ENCODE data around the gene TRMT61A.

Gene TRMT61A

DNA sequence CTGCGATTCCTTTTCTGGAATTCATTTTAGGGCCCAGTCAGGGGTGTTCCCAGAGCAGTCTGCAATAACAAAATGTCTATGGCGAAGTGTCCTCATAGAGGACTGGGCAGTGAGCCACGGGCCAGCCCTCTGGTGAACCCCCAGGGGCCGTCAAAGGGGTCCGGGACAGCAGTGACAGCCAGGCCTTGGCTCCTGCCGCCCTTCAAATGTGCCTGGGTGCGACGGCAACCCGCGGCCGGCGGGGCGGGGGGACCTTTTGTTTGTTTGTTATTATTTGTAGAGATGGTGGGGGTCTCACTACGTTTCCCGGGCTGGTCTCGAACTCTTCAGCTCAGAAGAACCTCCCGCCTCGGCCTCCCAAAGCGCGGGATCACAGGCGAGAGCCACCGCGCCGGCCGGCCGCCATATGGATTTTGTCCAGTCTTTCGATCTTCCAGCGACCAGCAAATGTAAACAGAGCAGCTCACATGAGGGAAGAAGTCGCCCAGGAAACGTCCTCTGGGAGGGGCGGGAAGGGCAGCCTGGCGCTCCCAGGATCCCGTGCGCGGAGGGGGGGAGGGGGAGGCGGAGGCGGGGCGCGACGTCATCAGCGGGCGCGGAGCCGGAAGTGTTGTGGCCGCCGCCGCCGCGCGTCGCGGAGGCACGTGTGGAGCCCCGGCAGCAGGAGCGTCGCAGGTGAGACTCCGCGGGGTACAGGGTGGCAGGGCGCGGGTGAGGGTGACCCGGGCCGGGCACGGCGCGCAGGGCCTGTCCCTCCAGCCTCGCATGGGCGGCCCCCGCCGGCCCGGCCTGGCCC, at the start of gene TRMT61A:
Gene TRMT61A (plus strand): TSS at position 610 of the 796 bp plus-strand sequence. CDS start 783 bp downstream, outside the sequence.
- no peak for DNase-seq

DNA sequence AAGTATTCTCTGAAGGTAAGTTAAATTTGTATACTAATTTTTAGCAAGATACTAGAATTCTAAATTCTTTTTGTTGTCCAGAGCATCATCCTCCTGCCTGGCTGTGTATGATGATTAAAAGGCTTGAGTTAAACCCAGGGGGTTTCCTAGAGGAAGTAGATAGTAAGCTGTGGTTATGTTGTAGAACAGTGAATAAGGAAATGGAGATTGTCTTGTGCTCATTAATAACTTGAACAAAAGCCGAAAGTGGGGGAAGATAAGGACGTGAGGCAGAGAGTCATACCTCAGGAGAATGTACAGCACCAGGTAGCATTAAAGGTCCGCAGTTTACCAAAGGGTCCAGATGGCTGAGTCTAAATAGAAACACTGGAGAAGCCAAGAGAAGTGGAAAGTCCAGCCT, 48.4 kb upstream of the TRMT61A start:
- no peak for DNase-seq

DNA sequence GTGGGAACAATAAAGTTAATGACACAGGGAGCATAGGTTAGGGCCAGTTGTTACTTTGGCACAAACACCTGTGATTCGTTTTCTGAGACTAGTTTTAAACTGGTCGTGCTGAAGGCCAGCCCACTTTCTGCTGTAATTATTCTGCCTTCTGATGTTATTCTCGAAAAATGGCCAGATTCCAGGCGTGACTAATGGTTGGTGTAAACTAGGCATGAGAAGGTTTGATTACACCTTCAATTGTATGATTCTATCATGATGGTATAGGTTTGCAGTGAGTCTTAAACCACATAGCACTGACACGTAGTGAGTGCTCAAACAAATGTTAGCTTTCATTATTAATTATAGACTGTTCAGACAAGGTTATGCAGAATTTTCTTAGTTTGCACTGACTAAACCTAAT, 45.4 kb upstream of the TRMT61A start:
- no peak for DNase-seq

DNA sequence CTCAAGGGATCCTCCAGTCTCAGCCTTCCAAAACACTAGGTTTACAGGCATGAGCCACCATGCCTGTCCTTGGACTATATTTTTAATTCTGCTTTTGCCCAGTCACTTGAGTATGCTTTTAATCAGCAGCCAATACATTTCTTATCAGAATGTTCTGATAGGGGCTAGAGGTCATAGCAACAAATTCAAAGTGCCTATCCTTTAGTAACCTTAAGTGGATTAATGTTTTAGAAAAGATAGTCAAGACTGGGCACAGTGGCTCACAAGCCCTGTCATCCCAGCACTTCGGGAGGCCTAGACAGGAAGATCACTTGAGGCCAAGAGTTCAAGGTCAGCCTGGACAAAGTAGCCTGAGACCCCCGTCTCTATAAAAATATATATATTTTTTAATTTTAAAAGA, 43.5 kb upstream of the TRMT61A start:
- no peak for DNase-seq

DNA sequence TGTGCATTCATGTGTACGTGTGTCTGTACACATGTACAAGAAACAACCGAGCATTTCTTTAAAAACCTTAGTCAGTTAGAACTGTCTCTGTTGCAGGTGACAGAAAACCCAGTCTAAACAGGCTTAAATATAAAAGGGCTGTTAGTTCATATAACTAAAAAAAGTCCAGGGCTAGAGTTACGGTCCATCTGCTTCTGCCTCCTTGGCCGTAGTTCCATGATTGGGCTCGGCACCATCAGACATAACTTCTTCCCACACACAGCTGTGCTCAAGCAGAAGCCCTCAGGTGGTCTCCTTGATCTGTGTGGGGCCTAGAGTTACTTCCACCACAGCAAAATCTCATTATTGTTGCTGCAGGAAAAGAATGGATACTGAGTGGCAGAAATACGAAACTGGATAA, 40.9 kb upstream of the TRMT61A start:
- no peak for DNase-seq

DNA sequence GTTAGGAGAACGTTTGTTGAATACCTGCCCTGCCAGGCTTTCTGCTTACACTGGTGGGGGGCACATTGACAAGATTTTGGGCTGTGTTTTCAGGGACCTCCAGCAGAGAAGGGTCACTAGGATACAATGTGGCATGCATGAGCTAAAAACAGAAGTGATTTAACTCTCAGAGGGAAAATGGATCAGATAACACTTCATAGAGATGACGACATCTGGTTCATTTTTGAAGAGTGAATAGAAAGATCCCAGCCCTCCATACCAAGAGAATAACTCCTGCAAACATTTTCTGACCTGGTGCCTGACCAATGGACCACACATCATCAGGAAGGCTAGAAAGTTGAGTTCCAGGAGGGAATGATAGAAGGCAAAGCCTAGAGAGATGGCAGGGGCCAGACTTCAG, 40.0 kb upstream of the TRMT61A start:
- DNase-seq = no peak

DNA sequence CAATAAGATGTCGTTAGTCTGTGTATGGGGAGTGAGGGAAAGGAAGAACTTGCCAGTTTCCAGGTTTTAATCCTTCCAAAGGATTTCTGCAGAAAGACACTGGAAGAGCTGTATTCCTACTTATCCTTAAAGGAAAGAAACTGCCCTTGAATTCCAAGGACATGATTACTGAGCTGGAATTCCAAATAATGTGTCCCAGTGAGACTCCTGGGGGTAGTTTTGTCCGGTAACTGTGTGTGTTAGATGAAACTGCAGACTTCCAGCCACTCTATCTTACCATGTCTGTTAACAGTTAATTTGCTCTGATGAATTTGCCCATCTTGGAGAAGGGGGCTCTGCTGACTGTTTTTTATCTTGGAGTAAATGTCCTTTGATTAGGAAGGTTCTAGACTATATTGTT, 39.4 kb upstream of the TRMT61A start:
- no peak for DNase-seq

DNA sequence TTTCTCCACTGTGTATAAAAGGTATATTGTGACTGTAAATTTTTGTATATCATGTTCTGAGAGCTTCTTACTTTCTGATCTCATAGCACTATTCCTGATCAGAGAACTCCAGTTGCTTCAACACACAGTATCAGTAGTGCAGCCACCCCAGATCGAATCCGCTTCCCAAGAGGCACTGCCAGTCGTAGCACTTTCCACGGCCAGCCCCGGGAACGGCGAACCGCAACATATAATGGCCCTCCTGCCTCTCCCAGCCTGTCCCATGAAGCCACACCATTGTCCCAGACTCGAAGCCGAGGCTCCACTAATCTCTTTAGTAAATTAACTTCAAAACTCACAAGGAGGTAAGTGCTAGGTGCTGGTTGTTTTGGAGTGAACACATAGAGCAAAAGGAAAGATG, 37.3 kb upstream of the TRMT61A start:
- DNase-seq = no peak

DNA sequence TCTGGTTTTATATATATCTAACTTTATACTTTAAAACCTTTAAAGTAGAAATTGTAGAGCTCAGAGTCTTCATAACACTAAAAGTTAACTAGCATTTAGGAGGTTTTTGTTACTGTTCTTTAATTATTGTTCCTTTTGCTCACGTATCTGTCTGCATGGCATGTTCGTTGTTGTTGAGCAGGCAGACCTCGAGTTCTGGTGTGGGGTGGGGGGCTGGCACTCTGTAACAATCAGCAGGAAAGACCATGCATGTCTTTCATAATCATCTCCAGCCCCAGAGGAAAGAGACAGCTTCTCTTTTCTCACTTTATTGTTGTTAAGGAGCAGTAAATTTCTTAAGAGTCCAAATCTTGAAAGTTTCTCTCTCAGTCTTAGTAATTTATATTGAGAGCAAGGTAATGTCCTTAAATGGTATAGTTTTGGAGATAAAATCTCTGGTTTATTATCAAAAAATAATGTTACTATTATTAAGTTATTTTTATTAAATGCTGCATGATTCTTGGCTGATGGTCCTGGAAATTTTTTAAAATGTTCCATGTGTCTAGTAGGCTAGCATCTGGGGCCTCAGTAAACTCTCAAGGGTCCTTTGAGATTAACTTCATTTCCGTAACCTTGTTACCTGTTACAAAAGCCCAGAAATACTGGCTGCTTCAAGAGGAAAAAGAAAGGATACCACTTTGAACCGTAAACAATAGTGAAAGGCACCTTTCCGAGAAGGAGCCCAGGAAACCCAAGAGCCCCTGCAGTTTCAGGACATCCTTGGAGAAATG, 36.7 kb upstream of the TRMT61A start:
- DNase-seq = no peak

DNA sequence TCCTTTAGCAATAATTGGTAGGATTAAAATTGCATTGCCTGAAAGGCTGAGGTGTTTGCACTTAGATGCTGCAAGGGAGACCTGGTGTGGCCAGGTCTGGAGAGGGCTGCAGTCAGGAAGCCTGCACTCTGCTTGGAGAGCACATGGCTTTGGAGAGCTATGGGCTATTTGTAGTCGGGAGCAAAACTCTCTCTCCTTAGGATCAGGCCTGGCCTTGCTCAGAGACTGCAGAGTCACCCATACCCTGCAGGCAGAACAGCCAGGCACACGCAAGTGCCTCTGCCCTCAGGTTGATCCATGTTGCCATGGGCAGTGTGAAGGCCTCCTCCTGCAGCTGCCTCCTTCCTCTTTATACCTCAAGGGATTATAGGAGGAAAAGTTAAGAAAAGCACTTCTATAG, 33.1 kb upstream of the TRMT61A start:
- DNase-seq = no peak

DNA sequence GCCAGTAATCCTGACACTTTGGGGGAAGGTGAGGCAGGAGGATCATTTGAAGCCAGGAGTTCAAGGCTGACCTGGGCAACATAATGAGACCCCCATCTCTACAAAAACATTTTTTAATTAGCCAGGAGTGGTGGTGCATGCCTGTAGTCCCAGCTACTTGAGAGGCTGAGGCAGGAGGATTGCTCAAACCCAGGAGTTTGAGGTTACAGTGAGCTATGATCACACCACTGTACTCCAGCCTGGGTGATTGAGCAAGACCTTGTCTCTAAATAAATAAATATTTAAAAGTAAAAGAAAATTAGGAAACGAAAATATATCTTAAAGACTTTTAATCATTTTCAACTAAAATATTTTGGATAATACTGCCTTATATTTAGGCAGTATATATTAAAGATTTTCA, 32.2 kb upstream of the TRMT61A start:
- no peak for DNase-seq

DNA sequence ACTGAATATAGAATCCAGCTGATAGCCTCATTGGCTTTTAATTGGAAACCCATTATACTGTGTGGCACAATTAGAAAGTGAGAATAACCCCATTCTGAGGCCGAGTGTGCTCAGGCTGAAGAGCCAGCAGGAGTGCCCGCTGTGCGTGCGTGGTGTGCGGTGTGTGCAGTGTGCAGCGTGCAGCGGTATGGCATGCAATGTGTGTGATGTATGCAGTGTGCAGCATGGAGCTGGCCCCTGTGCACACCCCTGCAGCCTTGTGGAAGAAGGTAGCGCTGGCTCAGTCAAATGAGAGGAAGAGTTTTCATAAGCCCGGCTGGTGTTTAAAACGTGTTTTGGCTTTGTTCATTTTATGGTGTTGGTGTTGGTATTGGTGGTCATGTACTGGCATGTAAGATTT, 29.3 kb upstream of the TRMT61A start:
- DNase-seq = no peak

DNA sequence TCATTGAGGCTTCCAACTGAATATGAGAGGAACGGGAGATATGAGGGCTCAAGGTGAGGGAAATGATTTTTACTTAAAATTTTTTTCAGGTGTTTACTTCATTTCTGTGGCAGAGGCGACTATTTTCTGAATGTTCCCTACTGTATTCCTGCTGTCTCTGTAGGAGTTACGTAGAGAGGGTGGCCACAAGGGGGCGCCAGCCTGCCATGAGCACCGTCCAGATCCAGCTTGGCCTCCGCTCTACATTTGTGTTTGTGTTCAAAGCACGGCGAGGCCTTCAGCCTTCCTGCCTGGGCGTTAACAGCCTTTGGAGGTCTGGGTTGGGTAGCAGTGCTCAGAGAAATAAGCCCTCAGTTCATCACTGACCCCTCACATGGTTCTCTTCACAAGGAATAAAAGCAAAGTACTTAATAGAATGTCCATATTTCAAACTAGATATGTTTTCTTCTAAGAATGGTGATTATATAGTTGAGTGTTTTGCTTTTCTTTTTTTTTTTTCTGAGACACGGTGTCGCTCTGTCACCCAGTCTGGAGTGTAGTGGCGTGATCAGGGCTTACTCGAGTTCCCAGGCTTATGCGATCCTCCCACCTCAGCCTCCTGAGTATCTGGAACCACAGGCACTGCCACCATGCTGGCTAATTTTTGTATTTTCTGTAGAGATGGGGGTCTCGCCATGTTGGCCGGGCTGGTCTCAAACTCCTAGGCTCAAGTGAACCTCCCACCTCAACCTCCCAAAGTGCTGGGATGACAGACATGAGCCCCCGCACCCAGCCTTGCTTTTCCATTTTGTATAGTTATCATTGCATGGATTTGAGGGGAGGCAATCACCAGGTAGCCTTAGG, 28.6 kb upstream of the TRMT61A start:
- DNase-seq = no peak

DNA sequence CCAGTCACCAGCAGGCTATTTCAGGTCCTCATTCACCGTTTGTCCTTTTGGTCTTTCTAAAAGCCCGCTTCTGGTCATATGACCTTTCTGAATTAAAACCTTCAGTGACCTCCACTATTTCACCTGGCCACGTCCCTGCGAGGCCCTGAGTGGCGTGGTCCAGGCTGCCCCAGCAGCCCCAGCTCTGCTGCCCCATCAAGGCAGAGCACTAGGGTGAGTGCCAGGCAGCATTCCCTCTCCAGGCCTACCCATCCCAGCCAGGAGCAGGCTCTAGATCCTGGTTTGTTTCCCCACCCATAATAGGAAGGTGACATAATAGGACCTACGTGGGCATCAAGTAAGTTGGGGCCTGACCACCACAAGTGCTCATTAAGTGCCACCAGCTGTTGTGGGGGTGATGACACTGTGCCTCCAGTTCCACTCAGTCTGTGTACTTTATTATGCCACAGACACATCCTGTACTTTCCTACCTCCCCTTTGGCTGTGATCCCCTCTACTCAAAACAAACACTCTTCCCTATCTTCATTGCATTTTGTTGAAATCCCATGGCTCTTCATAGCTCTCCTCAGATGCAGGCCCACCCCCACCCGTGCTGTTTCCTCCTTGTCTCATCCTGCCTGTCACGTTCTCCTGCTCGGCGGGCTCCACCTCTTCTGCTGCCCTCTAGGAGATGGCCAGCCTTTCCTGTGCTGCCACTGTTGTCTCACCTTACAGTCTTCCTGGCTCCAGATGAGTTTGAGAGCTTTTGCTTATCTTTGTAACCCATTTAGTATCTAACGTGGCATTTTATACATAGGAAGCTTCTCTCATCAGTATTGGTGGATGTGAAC, 27.7 kb upstream of the TRMT61A start:
- DNase-seq = no peak

DNA sequence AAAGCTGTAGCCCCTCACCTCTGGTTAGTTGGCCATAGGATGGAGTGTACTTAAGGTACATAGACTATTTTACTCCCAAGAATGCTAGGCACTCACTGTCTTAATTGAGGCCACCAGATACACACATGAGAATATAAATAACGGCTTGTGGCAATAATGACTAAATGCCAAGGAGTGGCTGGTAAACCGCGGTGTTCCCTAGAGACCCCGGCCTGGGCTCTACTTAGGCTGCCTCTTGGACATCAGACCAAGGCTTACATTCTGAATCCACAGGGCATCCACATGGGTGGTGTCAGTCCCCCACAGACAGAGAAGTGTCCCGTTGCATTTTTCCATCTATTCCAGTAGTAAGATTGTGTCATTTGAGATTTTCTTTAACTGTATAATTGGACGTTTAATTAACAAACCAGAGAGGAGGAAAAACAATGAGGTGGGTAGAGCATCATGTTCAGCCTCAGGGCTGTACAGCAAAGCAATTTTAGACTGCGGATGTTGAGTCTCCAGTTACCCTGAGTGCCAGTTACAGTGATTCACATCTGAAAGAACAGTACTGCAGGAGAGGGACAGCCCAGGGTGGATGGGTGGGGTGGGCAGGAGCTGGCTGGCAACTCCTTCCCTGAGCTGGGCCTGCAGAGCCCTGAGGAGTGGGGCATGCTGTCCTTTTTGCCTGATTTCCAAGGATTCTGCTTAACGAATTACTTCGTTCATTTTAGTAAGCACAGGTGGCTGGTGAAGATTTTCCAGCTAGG, 26.9 kb upstream of the TRMT61A start:
- peak; percentile 27 for DNase-seq

DNA sequence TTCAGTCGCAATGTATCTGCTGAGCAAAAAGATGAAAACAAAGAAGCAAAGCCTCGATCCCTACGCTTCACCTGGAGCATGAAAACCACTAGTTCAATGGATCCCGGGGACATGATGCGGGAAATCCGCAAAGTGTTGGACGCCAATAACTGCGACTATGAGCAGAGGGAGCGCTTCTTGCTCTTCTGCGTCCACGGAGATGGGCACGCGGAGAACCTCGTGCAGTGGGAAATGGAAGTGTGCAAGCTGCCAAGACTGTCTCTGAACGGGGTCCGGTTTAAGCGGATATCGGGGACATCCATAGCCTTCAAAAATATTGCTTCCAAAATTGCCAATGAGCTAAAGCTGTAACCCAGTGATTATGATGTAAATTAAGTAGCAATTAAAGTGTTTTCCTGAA, 26.1 kb upstream of the TRMT61A start:
- no peak for DNase-seq

DNA sequence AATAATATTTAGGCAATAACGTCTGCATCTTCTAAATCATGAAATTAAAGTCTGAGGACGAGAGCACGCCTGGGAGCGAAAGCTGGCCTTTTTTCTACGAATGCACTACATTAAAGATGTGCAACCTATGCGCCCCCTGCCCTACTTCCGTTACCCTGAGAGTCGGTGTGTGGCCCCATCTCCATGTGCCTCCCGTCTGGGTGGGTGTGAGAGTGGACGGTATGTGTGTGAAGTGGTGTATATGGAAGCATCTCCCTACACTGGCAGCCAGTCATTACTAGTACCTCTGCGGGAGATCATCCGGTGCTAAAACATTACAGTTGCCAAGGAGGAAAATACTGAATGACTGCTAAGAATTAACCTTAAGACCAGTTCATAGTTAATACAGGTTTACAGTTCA, 25.7 kb upstream of the TRMT61A start:
- no peak for DNase-seq

DNA sequence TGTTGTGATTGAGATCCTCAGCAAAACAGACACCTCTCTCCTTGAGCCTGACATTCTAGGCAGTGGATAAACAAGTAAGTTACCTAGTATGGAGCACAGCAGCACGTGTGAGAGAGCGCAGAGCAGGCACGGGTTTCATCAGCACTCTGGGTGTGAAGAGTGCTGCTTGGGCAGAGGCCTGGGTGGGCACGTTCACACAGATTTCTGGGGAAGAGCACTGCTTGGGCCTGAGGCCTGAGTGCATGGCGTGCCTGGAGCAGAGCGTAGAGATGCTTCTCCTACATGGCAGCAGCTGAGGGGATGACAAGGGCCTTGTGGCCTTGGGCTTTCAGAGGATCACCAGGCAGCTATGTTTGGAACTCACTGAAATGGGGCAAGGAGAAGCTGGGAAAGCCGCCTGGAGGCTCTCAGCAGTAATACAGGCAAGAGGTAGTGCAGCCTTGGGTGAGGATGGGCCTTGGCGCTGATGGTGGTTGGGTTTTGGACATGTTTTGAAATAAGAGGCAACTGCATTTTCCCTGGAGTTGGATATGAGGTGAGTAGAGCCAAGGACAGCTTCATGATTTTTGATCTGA, 23.9 kb upstream of the TRMT61A start:
- no peak for DNase-seq

DNA sequence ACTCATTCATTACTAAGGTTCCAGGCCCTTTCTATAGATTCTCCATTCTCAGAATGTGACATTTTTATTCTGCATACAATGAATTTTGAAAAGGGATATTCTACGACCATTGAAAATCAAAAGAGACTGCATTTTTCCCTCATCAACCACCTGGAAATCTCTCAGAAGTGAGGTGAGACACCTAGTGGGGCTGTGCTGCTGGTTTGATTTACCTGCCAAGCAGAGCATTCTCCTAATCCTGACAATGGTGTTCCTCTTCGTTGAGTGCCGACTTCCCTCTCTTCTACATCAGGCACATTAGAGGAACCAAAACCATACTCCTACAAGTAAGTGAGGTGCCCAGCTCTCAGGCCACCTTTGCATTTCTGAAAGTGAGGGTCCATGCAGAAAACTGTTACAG, 21.2 kb upstream of the TRMT61A start:
- no peak for DNase-seq

DNA sequence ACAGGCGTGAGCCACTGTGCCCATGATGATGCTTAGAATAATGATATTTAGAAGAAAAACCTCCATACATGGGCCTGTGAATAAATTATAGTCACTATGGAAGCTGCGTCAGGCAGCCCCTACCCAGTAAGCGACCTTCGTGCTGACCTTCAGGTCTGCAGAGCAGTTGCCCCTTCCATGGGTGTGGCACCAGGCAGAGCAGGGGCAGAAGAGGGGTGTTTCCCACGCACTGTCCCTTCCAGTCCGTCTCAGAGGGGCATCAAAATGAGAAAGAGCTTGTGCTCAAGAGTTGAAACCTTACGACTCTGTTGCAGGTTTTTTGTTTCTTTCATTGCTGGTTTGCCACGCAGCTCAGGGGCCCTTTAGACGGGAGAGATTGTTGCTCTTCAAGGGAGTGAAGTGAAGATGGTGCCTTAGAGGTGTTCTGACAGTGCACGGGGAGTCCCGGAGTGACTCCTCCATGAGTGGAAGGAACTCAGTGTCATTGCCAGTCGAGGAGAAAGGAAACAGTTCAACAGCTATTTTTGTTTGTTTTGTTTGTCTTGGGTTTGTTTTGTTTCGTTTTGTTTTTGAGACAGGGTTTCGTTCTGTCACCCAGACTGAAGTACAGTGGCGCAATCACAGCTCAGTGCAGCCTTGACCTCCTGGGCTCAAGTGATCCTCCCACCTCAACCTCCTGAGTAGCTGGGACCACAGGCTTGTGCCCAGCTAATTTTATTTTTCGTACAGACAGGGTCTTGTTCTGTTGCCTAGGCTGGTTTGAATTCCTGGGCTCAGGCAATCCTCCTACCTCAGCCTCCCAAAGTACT, 20.3 kb upstream of the TRMT61A start:
- DNase-seq = no peak

Measured in NCI-H1436 treated with DMSO at 0.1 percent for 48 hours (cell line).